ENCODE data around the gene STRADA. TPM values are rescaled to one million over a fixed set of nuclear protein-coding genes. Genes with fewer than 3 reads are reported as not detected.

Gene STRADA
- total and polyA plus RNA-seq, 10 of the 15 experiments (the other 5 are each of a cell fraction or from before 2014, with no cell fraction given) = 13.3 to 54.1 (median 44.0) TPM

DNA sequence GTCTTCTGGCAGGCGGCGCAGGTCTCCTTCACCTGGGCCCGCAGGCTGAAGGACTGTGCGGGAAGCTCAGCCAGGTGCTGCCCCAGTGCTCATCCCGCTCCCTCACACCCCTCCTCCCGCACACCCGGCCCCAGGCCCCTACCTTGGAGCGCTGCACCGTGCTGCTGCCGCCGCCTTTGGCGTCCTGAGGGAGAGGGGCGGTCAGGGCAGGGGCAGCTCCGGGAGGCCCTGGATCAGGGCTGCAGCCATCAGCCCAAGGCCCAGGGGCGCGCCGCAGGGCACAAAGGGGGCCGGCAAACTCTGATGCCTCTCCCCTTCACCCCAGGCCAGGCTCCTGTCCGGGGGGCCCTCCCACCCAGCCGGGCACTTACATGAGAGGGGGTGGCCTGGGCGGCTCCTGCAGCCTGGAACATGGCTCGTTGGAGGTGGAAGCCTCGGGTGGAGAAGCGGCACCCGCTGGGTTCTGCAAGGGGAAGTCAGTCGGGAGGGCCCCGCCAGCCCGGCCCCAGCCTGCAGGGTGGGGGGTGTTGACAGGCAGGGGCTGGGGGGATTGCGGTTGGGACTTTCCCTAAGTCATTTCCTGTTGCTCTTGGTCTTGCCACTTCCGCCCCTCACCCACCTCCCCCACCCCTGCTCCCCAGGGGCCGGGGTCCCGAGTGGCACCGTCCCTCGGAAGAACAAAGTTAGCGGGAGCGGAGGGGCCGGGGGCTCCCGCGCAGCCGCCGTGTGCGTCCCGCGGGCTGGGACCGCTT is 42.5 kb downstream of the STRADA start:
- no peaks in the 10 kb centered on the region for H4K20me1 ChIP-seq (ENCODE audit: control insufficient read depth, insufficient read depth)
- CTCF ChIA-PET = interaction anchor here (0.6 to 2.9 kb wide), 24 partner anchors 7 to 167 kb away, joined by 3 to 11 read pairs (median 4); partner anchors contain the start of gene CCDC47
- TF ChIP-seq, protein P1, sequence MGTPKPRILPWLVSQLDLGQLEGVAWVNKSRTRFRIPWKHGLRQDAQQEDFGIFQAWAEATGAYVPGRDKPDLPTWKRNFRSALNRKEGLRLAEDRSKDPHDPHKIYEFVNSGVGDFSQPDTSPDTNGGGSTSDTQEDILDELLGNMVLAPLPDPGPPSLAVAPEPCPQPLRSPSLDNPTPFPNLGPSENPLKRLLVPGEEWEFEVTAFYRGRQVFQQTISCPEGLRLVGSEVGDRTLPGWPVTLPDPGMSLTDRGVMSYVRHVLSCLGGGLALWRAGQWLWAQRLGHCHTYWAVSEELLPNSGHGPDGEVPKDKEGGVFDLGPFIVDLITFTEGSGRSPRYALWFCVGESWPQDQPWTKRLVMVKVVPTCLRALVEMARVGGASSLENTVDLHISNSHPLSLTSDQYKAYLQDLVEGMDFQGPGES (IDR thresholded peaks at IDR 0.05) = no peak
- TF ChIP-seq, protein P2, sequence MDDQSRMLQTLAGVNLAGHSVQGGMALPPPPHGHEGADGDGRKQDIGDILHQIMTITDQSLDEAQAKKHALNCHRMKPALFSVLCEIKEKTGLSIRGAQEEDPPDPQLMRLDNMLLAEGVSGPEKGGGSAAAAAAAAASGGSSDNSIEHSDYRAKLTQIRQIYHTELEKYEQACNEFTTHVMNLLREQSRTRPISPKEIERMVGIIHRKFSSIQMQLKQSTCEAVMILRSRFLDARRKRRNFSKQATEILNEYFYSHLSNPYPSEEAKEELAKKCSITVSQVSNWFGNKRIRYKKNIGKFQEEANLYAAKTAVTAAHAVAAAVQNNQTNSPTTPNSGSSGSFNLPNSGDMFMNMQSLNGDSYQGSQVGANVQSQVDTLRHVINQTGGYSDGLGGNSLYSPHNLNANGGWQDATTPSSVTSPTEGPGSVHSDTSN (IDR thresholded peaks at IDR 0.05; ENCODE audit: insufficient replicate concordance, low read depth, low read length) = peak; percentile 67
- TF ChIP-seq, protein P3, sequence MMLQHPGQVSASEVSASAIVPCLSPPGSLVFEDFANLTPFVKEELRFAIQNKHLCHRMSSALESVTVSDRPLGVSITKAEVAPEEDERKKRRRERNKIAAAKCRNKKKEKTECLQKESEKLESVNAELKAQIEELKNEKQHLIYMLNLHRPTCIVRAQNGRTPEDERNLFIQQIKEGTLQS (IDR thresholded peaks at IDR 0.05; ENCODE audit: borderline replicate concordance, extremely low read depth, low read depth, low read length) = no peak
- TF ChIP-seq BMI1 (IDR thresholded peaks at IDR 0.05; ENCODE audit: borderline replicate concordance) (no peak), EP300 (IDR thresholded peaks at IDR 0.05; ENCODE audit: borderline replicate concordance in 1 of 2, control insufficient read depth in 1 of 2, low read depth in 2 of 2, low read length in 2 of 2) (peak in 1 of 2 experiments; percentile 28; a peak in 1 of 4 replicates), GATAD2B (conservative IDR thresholded peaks at IDR 0.05; ENCODE audit: low read depth) (peak; percentile 54), LARP7 (IDR thresholded peaks at IDR 0.05) (peak; percentile 46), STAT3 (IDR thresholded peaks at IDR 0.05; ENCODE audit: low read depth, low read length) (no peak), ZNF217 (IDR thresholded peaks at IDR 0.05) (no peak), IKZF1 (conservative IDR thresholded peaks at IDR 0.05) (peak; percentile 62; the same call in 1 of the 2 replicates), JUNB (IDR thresholded peaks at IDR 0.05) (no peak), ZNF622 (IDR thresholded peaks at IDR 0.05) (no peak), CBX3 (IDR thresholded peaks at IDR 0.05; ENCODE audit: borderline replicate concordance, low read depth) (no peak), POLR2AphosphoS2 (IDR thresholded peaks at IDR 0.05; ENCODE audit: low read depth, low read length) (peak; percentile 56; the same call in 1 of the 2 replicates), TARDBP (IDR thresholded peaks at IDR 0.05; ENCODE audit: borderline replicate concordance) (no peak), IKZF2 (IDR thresholded peaks at IDR 0.05) (peak; percentile 54 to 57; a peak in 3 of 4 replicates), MYC (IDR thresholded peaks at IDR 0.05; ENCODE audit: insufficient read depth, insufficient read length, insufficient replicate concordance, low read length, severe bottlenecking) (no peak), HDGF (IDR thresholded peaks at IDR 0.05) (peak; percentile 69; the same call in 1 of the 2 replicates)
- TF ChIP-seq, protein P4, sequence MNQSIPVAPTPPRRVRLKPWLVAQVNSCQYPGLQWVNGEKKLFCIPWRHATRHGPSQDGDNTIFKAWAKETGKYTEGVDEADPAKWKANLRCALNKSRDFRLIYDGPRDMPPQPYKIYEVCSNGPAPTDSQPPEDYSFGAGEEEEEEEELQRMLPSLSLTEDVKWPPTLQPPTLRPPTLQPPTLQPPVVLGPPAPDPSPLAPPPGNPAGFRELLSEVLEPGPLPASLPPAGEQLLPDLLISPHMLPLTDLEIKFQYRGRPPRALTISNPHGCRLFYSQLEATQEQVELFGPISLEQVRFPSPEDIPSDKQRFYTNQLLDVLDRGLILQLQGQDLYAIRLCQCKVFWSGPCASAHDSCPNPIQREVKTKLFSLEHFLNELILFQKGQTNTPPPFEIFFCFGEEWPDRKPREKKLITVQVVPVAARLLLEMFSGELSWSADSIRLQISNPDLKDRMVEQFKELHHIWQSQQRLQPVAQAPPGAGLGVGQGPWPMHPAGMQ (IDR thresholded peaks at IDR 0.05; ENCODE audit: borderline replicate concordance) = no peak

More for the DNA sequence above, 42.5 kb downstream of the STRADA start:
- FAIRE-seq = no peak
- no peaks in the 10 kb centered on the region for H3K27me3 ChIP-seq (replicated peaks in 1 of 2; ENCODE audit: control insufficient read depth in 2 of 2, insufficient read depth in 2 of 2, low read length in 1 of 2)
- H3K4me2 ChIP-seq (ENCODE audit: control insufficient read depth, insufficient read depth) = peak overlapping the region; percentile 84
- ChIA-PET POLR2A (interaction anchor here (0.8 to 2.7 kb wide), 10 partner anchors 16 to 149 kb away, joined by 3 to 23 read pairs (median 4); partner anchors contain the start of genes CCDC47, DCAF7, DDX42 and MAP3K3), RAD21 (ENCODE audit: unreplicated experiment) (interaction anchor here (0.8 to 3.8 kb wide), 16 partner anchors 11 to 274 kb away, joined by 3 to 24 read pairs (median 4); partner anchors contain the start of genes CCDC47, DDX42, MAP3K3 and STRADA), SMC1A (ENCODE audit: uncharacterized antibody, unreplicated experiment) (interaction anchor here (0.9 to 2.5 kb wide), 11 partner anchors 12 to 274 kb away, joined by 3 to 11 read pairs (median 3); partner anchors contain the start of genes CCDC47, DDX42 and FTSJ3)
- H3K9ac ChIP-seq (ENCODE audit: control insufficient read depth, insufficient read depth, low read length) = peak overlapping the region; percentile 86
- under 1% methylated on average over 21 of the region's 45 CpGs for WGBS (ENCODE audit: insufficient coverage, insufficient replicate concordance, low lambda C conversion rate, missing lambda C conversion rate)
- H3K27ac ChIP-seq (ENCODE audit: control insufficient read depth, insufficient read depth) = peak overlapping the region; percentile 94
- H3K79me2 ChIP-seq (ENCODE audit: control insufficient read depth, insufficient read depth, low read length) = peaks cover 65% of the 10 kb centered on the region
- intact Hi-C loops (cut with micrococcal nuclease; ENCODE audit: unreplicated experiment) = loop anchor here (1.0 to 10.0 kb wide), 5 partner anchors 74 to 274 kb away; partner anchors contain the start of genes CCDC47, DCAF7, FTSJ3 and PSMC5
- no peak overlapping the region for H2AFZ ChIP-seq (ENCODE audit: control insufficient read depth, low read depth, low read length)
- H3K36me3 ChIP-seq (ENCODE audit: control insufficient read depth in 2 of 2, insufficient read depth in 2 of 2, low read length in 1 of 2) = peaks cover 10% of the 10 kb centered on the region in 2 experiments; a peak in 3 of 4 replicates
- in situ Hi-C loops (cut with MboI) = no loop called here
- H3K4me1 ChIP-seq (ENCODE audit: control insufficient read depth, insufficient read depth, low read length) = peaks cover 40% of the 10 kb centered on the region
- DNase-seq (ENCODE audit: low read depth, low spot score) = peak; percentile 59
- no TSS peak for BruUV-seq (replicated peaks)
- peak overlapping the region; percentile 88 for H3K4me3 ChIP-seq
- H3K9me3 ChIP-seq (replicated peaks; ENCODE audit: control insufficient read depth, insufficient read depth, low read length) = no peaks in the 10 kb centered on the region
- peak; percentile 33 for ATAC-seq
